Adipose tissue (tissue), 3 donors: ENCODE results near the gene MTX1. TPM values are rescaled to one million over a fixed set of nuclear protein-coding genes. Genes with fewer than 3 reads are reported as not detected.
"Not testable (repeated sequence)": the region's sequence is repeated elsewhere in the genome, so short reads cannot be mapped to it uniquely, and the experiment has no call there.

Experiments
- H3K27ac ChIP-seq: one replicate; pipeline ENCODE4 v1.5.1; 2013; ENCODE audit warnings: low read depth, low read length
- WGBS, 3 donors: extraction: QIAGEN DNeasy Blood & Tissue Kit; methylation state at CpG; one replicate each; pipeline ENCODE4 v1.1.7; 2013; 5-methylcytosine and 5-hydroxymethylcytosine counted together
- polyA plus RNA-seq, 3 donors: library from polyadenylated mRNA; stranded (reverse); fragments of 200-250 nt; gene quantifications; one replicate each; pipeline ENCODE4 v1.2.3, GENCODE V29; 2013
- donor health status: healthy with polysubstance abuse.
- donor health status: Bipolar disorder and iron deficiency.
- donor health status: healthy.

Gene MTX1
- polyA plus RNA-seq, 3 donors: 32.4 to 67.6 (median 47.1) TPM

GRCh38 chr1:155220211-155220965, 11.9 kb downstream of the MTX1 start:
- H3K27ac ChIP-seq: not testable (repeated sequence)
- 76 to 94% (median 76%) methylated on average over 10 of the region's 10 CpGs for WGBS, 3 donors

DNA sequence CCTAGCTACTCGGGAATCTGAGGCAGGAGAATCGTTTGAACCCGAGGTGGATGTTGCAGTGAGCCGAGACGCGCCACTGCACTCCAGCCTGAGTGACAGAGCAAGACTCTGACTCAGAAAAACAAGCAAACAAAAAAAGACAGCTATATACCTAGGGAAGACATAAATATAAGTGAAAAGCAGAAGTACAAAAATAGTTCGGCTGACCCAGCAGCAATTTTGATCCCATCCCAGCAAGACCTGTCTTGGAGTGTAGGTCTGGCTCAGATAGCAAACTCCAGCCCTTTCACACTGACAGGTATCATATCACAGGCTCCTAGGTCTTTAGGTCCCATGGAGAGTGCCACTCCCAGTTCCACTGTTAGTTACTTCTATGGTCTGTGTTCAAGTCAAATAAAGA, 14.6 kb downstream of the MTX1 start:
- H3K27ac ChIP-seq: no peak overlapping the region
- WGBS, 3 donors: 63 to 82% (median 66%) methylated on average over 7 of the region's 7 CpGs

DNA sequence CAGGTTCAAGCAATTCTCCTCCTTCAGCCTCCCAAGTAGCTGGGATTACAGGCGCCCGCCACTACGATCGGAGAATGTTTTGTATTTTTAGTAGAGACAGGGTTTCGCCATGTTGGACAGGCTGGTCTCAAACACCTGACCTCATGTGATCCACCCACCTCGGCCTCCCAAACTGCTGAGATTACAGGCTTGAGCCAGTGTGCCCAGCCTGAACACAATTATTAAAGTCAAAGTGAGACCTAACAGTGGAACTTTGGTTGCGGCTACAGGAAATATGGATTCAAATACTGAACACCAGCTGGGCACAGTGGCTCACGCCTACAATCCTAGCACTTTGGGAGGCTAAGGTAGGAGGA, 16.9 kb downstream of the MTX1 start:
- WGBS, 3 donors: 93 to 97% (median 93%) methylated on average over 7 to 8 of the region's 8 CpGs
- not testable (repeated sequence) for H3K27ac ChIP-seq

DNA sequence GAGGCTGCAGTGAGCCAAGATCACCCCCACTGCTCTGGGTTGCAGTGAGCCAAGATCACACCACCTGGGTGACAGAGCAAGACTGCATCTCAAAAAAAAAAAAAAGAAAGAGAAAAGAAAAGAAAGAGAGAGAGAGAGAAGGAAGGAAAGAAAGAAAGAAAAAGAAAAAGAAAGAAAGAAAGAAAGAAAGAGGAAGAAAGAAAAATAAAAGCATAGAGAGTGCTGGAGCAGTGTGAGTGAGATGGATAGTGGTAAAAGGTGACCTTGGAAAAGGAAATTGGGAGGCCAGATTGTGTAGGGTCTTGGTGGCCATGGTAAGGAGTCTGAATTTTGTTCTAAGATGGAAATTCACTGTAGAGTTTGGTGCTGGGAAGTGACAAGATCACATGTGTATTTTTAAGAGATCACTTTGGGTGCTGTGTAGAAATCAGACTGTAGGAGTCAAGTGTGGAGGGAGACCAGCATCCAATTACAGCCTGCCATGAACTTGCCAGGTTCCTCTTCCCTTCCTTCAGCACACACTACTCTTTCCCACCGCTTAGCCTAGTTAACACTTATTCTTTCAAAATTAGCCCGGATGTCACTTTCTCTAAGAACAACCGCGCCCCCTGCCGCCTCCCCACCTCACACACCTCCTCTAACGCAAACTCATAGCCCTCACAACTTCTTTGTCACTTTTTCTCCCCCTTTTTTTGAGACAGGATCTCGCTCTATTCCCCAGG, 17.9 kb downstream of the MTX1 start:
- 0 to 1% (median 1%) methylated on average over 7 of the region's 7 CpGs for WGBS, 3 donors
- no peak overlapping the region for H3K27ac ChIP-seq

GRCh38 chr1:155226910-155227260, 18.4 kb downstream of the MTX1 start:
- H3K27ac ChIP-seq: peak overlapping the region; percentile 6
- 0% methylated on average over 19 of the region's 19 CpGs for WGBS, 3 donors

GRCh38 chr1:155227261-155228095, 19.0 kb downstream of the MTX1 start:
- WGBS, 3 donors: 0 to 1% (median 1%) methylated on average over 42 of the region's 42 CpGs

GRCh38 chr1:155228096-155228427, 19.6 kb downstream of the MTX1 start:
- 48 to 56% (median 49%) methylated on average over 9 of the region's 9 CpGs for WGBS, 3 donors

More at GRCh38 chr1:155227261-155228095, 19.0 kb downstream of the MTX1 start:
- H3K27ac ChIP-seq: peak overlapping the region; percentile 6

DNA sequence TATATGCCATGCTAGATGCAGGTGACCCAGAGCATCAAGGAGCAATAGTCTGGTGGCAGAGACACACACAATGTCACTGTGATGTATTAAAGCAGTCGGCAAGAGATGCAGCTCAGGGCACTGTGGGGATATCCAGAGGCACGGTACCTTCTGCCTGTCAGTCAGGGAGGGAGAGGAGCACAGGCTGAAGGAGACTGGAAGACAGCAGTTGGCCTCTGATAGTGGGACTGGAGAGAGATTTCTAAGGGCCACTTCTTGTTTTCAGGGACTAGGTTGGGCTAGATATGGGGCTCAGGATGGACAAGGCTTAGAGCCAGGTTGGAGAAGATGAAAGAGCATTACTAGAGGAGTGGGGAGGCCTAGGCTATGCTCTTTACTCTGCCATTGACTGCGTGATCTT, 22.8 kb downstream of the MTX1 start:
- H3K27ac ChIP-seq: not testable (repeated sequence)
- WGBS, 3 donors: 73 to 91% (median 77%) methylated on average over 3 of the region's 3 CpGs

More at GRCh38 chr1:155228096-155228427, 19.6 kb downstream of the MTX1 start:
- no peak overlapping the region for H3K27ac ChIP-seq

- WGBS, 3 donors: 44 to 61% (median 56%) methylated on average over 12 to 13 of the region's 13 CpGs
- H3K27ac ChIP-seq: not testable (repeated sequence)
These were observed 23.8 kb downstream of the MTX1 start for GRCh38 chr1:155232001-155232978.

GRCh38 chr1:155233502-155233901, 25.0 kb downstream of the MTX1 start:
- 88 to 90% methylated on average over 1 of the region's 5 CpGs; no CpG with 5 or more reads in 1 of the 3 donors for WGBS, 3 donors
- H3K27ac ChIP-seq: not testable (repeated sequence)

GRCh38 chr1:155235375-155235774, 26.9 kb downstream of the MTX1 start:
- not testable (repeated sequence) for H3K27ac ChIP-seq
- WGBS, 3 donors: 77 to 89% (median 87%) methylated on average over 7 to 9 of the region's 9 CpGs

DNA sequence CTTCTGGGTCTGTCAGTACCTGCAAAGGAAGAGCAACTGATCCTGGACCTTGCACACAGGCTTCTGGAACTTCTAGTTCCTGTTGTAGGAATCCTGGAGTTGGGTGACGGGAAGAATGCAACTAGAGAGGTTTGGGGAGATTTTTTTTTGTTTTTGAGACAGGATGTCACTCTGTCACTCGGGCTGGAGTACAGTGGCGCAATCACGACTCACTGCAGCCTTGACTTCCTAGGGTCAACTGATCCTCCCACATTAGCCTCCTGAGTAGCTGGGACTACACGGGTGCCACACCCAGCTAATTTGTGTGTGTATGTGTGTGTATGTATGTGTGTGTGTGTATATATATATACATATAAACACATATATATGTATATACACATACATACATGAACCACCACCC, 28.0 kb downstream of the MTX1 start:
- H3K27ac ChIP-seq: no peak overlapping the region
- WGBS, 3 donors: 50 to 91% (median 56%) methylated on average over 5 of the region's 5 CpGs

DNA sequence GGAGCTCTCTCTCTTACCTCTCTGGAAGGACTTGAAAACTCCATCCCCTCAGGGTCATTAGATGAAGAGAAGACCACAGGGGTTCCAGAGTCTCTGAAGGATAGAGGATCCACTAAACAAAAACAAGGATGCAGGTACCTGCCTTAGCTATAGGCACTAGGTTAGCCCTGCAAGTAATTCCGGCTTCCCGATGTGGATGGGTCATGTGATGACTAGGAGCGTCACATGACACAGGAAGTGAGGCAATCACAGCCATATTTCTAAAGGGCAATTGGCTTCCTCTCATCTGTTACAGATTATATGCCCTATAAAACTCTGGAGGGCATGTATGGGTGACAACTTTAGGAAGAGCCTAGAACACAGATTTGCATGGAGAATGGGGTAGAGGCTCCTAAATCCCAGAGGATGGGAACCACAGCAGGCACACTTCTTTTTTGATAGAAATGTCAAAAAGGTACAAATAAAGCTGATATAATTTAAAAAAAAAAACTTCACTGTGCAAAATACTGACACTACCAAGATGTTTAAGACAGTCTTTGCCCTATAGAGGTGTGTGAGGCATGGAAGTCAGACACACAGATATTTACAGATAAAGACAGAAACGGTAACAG, 32.7 kb downstream of the MTX1 start:
- 12 to 15% (median 14%) methylated on average over 4 of the region's 4 CpGs for WGBS, 3 donors
- H3K27ac ChIP-seq: no peak overlapping the region

DNA sequence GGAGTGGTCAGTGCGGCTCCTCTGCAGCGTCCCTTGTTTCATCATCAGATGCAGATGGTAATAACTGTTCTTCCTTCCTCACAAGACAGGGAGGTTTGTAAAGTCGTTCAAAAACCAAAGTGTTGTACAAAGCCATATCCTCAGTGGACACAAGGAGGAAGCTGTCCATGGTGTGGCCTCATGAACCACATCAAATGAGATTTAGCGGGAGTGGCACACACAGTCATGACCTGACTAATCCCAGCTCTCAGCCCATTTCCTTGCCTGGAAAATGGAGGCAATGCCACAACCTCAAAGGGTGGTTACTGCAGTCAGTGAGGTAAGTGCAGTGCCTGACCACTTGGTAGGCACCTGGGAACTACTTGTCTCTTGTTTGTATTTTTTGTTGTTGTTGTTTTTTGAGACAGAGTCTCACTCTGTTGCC, 33.4 kb downstream of the MTX1 start:
- H3K27ac ChIP-seq: no peak overlapping the region
- 46 to 77% (median 58%) methylated on average over 4 of the region's 4 CpGs for WGBS, 3 donors

- 68 to 77% (median 72%) methylated on average over 3 of the region's 3 CpGs for WGBS, 3 donors
- no peak overlapping the region for H3K27ac ChIP-seq
These were observed 34.4 kb downstream of the MTX1 start for GRCh38 chr1:155242805-155243358.

DNA sequence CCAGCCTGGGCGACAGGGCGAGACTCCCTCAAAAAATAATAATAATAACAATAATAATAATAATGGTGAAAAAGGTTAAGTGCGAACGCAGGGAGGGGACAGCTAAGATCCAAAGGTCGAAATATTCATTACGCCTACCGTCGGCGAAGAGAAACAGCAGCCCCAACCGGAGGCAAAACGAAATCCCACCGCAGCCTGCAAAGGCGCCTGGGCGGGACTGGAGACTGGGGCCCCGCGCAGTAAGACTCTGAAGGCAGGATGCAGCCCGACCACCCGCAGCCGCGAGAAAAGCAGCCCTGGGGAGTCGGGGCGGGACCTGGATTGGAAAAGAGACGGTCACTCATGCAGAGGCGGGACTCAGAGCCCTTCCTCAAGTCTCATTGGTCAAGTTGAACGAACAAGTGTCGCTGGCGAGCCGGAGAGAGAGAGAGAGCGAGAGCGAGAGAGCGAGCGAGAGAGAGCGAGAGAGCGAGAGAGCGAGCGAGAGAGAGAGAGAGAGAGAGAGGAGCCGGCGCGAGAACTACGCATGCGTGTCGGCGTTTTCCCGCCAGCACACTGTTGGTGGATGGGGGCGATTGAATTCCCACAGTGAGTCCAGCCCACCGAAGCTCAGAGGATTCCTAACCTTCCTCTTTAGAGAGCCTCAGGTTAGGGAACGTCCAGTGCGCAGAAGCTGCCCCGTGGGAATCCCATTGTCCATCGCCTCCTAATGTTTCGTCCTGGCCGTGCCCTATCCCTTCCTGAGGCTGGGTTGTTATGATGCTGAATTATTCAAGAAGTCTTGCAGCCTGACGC, 36.1 kb downstream of the MTX1 start:
- 0% methylated on average over 53 of the region's 53 CpGs for WGBS, 3 donors

GRCh38 chr1:155245163-155245524, 36.6 kb downstream of the MTX1 start:
- H3K27ac ChIP-seq: no peak overlapping the region
- WGBS, 3 donors: 59 to 65% (median 64%) methylated on average over 8 of the region's 8 CpGs

More for the DNA sequence above, 36.1 kb downstream of the MTX1 start:
- no peak overlapping the region for H3K27ac ChIP-seq
